Measurements from ENCODE around the gene NANOGP8.
"Not testable (repeated sequence)": the region's sequence is repeated elsewhere in the genome, so short reads cannot be mapped to it uniquely, and the experiment has no call there.

Gene NANOGP8, protein sequence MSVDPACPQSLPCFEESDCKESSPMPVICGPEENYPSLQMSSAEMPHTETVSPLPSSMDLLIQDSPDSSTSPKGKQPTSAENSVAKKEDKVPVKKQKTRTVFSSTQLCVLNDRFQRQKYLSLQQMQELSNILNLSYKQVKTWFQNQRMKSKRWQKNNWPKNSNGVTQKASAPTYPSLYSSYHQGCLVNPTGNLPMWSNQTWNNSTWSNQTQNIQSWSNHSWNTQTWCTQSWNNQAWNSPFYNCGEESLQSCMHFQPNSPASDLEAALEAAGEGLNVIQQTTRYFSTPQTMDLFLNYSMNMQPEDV

DNA sequence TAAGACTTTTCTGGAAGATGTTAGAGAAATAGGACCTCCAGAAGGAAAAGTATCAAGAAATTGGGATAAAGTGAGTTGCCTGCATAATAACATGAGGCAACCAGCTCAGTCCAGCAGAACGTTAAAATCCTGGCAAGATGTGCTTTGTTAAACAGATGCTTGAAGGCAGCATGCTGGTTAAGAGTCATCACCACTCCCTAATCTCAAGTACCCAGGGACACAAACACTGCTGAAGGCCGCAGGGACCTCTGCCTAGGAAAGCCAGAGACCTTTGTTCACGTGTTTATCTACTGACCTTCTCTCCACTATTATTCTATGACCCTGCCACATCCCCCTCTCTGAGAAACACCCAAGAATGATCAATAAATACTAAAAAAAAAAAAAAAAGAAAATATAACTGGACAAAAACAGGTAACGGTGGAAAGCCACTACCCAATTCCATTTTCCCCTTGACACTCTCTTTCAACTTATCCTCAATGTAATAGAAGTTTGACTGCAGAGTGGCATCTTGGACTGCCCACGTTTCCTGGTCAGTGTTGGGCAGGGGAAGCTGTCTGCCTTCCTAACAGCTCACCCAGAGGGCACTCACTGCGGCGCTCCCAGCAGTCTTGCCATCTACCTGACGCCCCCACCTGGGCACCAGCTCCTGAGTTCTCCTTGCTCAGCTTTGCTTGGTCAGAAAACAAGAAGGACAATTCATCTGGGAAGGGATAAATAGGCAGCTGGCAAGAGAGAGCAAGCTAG, at the start of gene NANOGP8:
TSS of gene NANOGP8 (minus strand) at position 120 of the 744 bp plus-strand sequence. CDS start 185 bp downstream, outside the sequence.
- H3K27ac ChIP-seq, result not testable (repeated sequence)

DNA sequence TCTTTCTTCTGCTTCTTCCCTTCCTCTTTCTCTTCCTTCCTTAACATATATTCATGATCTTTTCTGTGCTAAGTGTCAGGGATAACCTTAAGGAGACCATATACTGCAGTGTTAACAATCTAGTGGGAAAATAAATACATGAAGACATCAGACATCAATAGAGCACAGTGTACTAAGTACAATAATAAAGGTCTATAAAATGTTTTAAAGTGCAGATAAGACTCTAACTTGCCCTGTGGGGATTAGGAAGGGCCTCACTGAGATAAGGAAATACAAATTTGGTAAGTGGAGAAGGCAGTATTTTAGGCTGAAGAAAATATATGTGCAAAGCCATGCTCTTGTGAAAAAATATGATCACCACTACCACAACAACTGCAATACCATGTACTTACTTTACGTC, 49.2 kb upstream of the NANOGP8 start:
- TF ChIP-seq, protein P1, sequence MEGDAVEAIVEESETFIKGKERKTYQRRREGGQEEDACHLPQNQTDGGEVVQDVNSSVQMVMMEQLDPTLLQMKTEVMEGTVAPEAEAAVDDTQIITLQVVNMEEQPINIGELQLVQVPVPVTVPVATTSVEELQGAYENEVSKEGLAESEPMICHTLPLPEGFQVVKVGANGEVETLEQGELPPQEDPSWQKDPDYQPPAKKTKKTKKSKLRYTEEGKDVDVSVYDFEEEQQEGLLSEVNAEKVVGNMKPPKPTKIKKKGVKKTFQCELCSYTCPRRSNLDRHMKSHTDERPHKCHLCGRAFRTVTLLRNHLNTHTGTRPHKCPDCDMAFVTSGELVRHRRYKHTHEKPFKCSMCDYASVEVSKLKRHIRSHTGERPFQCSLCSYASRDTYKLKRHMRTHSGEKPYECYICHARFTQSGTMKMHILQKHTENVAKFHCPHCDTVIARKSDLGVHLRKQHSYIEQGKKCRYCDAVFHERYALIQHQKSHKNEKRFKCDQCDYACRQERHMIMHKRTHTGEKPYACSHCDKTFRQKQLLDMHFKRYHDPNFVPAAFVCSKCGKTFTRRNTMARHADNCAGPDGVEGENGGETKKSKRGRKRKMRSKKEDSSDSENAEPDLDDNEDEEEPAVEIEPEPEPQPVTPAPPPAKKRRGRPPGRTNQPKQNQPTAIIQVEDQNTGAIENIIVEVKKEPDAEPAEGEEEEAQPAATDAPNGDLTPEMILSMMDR (conservative IDR thresholded peaks at IDR 0.05), result no peak
- H3K27ac ChIP-seq, result no peak overlapping the region; the same call in 1 of the 2 replicates

DNA sequence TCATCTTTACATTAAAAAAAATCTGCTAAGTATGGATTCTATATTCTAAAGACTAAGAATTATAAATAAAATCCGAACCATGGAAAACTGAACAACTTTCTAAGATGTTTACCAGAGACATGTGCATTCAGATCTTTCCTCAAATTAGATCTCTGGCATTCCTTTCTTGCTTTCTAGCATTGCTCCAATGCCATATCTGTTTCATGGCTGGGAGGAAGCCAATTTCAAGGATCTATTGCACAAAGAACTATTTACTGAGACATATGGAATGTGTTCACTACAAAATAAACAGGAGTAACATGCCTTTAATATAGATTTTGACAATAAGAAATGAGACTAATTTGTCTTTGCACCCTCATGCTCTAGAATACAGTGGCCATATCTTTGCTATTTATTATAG, 45.1 kb upstream of the NANOGP8 start:
- TF ChIP-seq, protein P1 (conservative IDR thresholded peaks at IDR 0.05), result no peak
- no peak overlapping the region for H3K27ac ChIP-seq

DNA sequence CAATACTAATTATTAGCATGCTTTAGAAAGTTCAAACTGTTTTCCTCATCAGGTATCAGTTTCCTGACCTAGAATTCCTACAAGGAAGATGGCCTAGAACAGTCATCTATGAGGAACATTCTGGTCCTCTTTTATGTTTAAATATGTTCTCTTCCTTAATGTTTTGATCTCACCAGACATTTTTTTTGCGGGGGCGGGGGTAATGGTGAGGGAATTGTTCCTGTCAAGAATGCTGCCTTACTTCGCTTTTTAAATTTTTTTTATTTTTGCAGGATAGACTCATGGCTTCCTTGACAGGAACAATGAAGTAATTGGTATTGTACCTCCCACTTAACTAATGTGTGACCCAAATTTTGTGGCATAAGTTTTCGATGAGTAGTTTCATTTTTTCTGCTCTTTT, 44.3 kb upstream of the NANOGP8 start:
- TF ChIP-seq, protein P1 (conservative IDR thresholded peaks at IDR 0.05), result no peak

DNA sequence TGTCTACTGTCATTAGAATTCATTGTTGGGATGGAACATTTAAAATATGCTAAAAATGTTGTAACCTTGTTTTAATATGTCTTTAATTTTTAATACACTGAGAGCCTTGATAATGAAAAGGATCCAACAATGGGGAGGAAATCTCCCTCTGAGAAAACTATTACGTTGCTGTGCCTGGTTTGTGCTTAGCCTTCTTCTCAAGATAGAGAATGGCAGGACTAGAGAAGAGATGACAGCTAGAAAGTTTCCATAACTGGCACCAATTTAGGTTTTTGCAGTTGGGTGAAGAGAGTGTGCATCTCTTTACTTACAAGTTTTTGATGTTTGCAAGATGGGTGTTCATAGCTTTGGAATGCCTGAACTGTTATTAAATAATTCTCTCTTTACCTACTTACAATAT, 42.6 kb upstream of the NANOGP8 start:
- H3K27ac ChIP-seq, result no peak overlapping the region
- TF ChIP-seq, protein P1 (conservative IDR thresholded peaks at IDR 0.05), result no peak

More for the DNA sequence above, 44.3 kb upstream of the NANOGP8 start:
- no peak overlapping the region for H3K27ac ChIP-seq

DNA sequence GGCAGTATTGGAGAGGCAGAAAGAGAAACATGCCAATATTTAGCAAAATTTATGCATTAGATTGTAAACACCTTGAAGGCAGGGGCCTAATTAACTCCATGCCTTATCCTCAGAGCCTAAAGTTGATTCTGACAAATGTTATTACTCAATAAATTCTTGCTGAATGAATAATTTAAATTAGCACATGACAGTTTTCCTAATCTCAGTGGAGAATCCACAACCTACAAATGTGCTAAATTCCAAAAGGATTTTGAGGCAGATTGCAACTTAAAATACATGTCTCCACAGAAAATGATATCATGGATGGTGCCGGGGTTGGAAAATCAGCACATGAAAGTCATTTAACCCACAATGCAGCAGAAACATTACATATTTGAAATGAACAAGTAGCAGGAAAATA, 41.1 kb upstream of the NANOGP8 start:
- H3K27ac ChIP-seq, result no peak overlapping the region
- TF ChIP-seq, protein P1 (conservative IDR thresholded peaks at IDR 0.05), result no peak

DNA sequence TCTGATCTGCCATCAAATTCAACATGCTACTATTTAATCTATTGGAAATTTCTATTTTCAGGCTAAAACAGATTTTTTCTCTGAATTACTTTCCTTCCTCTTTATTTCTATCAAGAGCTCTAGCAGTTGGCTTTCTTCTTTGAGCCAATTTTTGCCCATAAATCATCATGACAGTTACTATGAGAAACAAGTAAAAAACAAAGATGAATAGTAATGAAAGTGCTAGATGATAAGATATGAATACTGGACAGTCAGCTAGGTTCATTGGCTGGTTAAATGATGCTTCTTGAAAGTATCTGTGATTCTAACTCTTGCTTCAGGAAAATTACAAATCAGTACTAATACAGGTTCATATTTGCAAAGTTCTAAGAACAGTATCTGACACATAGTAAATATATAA, 38.6 kb upstream of the NANOGP8 start:
- TF ChIP-seq, protein P1 (conservative IDR thresholded peaks at IDR 0.05), result no peak
- no peak overlapping the region for H3K27ac ChIP-seq
